ENCODE results near the gene GRIA3.

GRIA3 gene

DNA sequence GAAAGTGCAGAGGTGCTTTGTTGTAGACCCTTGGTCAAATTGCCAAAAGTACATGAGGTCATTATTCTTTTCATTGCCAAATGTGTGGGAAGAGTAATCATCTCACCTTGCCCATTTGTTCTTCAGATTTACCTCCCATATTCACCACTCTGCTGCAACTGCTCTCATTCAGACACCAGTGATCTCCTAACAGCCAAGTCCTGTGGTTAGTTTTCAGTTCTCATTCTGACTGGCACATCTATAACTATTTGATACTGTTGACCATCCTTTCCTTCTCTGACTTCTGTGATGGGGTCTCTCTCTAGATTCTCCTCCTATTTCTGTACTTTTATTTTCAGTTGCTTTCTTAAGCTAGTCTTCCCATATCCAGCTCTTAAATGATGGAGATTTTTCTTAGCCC is 39.8 kb downstream of the GRIA3 start:
- in situ Hi-C loops (cut with HindIII; ENCODE audit: low pct_ligation_motif_present, low sequenced_read_pairs), result no loop called here
- Histone ChIP-seq H3K36me3 (replicated peaks) (no peaks in the 10 kb centered on the region), H3K27ac (no peak overlapping the region), H3K4me3 (ENCODE audit: low read depth, low read length) (no peak overlapping the region), H3K27me3 (replicated peaks) (no peaks in the 10 kb centered on the region)
- DNase-seq, result no peak
- TF ChIP-seq, protein P1, sequence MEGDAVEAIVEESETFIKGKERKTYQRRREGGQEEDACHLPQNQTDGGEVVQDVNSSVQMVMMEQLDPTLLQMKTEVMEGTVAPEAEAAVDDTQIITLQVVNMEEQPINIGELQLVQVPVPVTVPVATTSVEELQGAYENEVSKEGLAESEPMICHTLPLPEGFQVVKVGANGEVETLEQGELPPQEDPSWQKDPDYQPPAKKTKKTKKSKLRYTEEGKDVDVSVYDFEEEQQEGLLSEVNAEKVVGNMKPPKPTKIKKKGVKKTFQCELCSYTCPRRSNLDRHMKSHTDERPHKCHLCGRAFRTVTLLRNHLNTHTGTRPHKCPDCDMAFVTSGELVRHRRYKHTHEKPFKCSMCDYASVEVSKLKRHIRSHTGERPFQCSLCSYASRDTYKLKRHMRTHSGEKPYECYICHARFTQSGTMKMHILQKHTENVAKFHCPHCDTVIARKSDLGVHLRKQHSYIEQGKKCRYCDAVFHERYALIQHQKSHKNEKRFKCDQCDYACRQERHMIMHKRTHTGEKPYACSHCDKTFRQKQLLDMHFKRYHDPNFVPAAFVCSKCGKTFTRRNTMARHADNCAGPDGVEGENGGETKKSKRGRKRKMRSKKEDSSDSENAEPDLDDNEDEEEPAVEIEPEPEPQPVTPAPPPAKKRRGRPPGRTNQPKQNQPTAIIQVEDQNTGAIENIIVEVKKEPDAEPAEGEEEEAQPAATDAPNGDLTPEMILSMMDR (IDR thresholded peaks at IDR 0.05; ENCODE audit: low read depth, low read length, missing control alignments), result no peak

DNA sequence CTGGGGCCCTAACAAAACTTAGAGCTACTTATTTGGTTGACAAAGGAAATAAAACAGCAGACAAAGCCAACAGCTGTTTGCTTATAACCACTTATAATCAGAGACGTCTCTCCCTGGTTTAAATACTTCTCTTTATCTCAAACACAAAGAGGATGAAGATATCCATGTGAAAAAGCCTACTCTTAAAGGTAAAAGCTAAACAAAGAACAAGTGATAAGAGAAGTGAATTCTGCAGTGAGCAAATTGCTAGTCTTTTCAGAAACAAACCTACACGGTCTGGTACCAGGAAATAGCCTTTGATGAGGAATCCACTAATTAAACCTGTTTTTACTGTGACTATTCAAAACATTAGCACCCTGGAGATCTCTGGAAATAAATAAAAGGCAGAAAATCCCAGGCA is 46.7 kb downstream of the GRIA3 start:
- TF ChIP-seq, protein P1 (IDR thresholded peaks at IDR 0.05; ENCODE audit: low read depth, low read length, missing control alignments), result no peak
- Histone ChIP-seq H3K27me3 (replicated peaks) (no peaks in the 10 kb centered on the region), H3K27ac (no peak overlapping the region), H3K4me3 (ENCODE audit: low read depth, low read length) (no peak overlapping the region), H3K36me3 (replicated peaks) (no peaks in the 10 kb centered on the region)
- no peak for DNase-seq
- in situ Hi-C loops (cut with HindIII; ENCODE audit: low pct_ligation_motif_present, low sequenced_read_pairs), result no loop called here

DNA sequence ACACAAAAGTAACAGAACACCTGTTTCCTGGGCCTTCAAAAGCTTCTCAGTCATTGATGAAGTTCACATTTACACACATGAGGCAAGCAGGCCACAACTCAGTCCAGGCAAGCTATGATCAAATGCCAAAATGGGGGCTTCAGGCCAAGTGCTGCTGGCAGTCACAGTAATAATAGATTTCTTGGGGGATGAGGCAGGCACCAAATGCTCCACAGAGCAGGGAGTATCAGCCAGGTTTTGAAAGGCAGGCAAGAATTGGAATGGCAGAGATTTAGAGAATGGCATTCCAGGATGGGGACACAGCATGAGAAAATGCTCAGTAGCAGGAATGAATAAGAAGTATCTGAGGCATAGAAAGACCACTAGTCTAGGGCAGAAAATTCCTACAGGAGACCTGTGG is 52.8 kb downstream of the GRIA3 start:
- TF ChIP-seq, protein P1 (IDR thresholded peaks at IDR 0.05; ENCODE audit: low read depth, low read length, missing control alignments), result no peak
- Histone ChIP-seq H3K27ac (no peak overlapping the region), H3K36me3 (replicated peaks) (no peaks in the 10 kb centered on the region), H3K4me3 (ENCODE audit: low read depth, low read length) (no peak overlapping the region), H3K27me3 (replicated peaks) (no peaks in the 10 kb centered on the region)
- in situ Hi-C loops (cut with HindIII; ENCODE audit: low pct_ligation_motif_present, low sequenced_read_pairs), result no loop called here
- no peak for DNase-seq

DNA sequence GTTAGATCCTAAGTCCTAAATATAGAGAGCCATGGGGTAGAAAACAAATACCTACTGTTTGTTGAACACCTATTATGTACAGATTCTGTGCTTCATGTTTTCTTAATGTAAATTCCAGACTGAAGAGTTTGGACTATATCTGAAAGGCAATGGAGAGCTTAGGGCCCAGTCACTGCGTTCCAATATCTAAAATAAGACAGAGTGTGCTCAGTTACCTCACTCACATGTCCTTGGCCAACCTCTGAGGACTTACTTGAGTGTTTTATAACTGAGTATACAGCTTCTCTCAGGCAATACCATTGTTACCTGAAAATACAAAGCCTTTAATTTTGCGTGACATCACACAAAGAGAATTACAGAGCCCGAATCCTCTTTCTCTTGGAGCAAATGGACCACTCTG is 53.2 kb downstream of the GRIA3 start:
- TF ChIP-seq, protein P1 (IDR thresholded peaks at IDR 0.05; ENCODE audit: low read depth, low read length, missing control alignments), result no peak
- DNase-seq, result no peak
- Histone ChIP-seq H3K4me3 (ENCODE audit: low read depth, low read length) (no peak overlapping the region), H3K36me3 (replicated peaks) (no peaks in the 10 kb centered on the region), H3K27me3 (replicated peaks) (no peaks in the 10 kb centered on the region), H3K27ac (no peak overlapping the region)
- in situ Hi-C loops (cut with HindIII; ENCODE audit: low pct_ligation_motif_present, low sequenced_read_pairs), result no loop called here

DNA sequence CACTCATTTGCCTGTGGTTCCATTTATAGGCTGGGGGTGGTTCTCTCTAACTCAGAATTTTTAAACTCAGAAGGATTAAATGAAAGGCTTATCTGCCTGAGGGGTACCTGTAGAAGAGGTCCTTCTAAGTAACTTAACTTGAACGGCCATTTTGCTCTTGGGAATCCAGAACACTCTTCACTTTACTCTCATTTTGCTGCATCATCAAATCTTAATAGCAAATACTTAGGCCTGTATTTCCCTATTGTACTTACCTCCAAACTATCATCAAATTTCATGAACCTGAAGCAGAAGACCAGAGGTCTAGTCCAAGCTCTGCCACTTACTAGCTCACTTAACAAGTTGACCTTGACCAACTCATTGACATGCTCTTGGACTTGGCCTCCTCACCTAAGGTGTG is 70.4 kb downstream of the GRIA3 start:
- no peaks in the 10 kb centered on the region for H3K27me3 ChIP-seq (replicated peaks)
- H3K36me3 ChIP-seq (replicated peaks), result no peaks in the 10 kb centered on the region
- H3K4me3 ChIP-seq (ENCODE audit: low read depth, low read length), result no peak overlapping the region
- in situ Hi-C loops (cut with HindIII; ENCODE audit: low pct_ligation_motif_present, low sequenced_read_pairs), result no loop called here
- TF ChIP-seq, protein P1 (IDR thresholded peaks at IDR 0.05; ENCODE audit: low read depth, low read length, missing control alignments), result no peak
- no peak overlapping the region for H3K27ac ChIP-seq
- no peak for DNase-seq

DNA sequence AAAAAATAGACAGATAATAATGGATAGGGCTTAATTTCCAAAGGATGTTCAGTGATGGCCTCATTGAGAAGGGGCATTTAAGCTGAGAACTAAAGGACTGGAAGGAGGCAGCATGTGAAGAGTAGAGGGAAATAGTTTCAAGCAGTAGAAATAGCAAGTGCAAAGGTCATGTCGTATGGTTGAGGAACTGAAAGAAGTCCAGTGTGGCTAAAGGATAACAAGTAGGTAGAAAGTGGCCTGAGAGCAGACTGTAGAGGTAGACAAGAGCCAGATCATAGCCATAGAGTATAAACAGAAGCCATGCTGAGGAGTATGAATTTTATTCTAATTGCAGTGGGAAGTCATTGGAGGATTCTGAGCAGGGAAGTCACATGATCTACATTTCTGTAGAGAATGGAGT is 72.3 kb downstream of the GRIA3 start:
- DNase-seq, result no peak
- TF ChIP-seq, protein P1 (IDR thresholded peaks at IDR 0.05; ENCODE audit: low read depth, low read length, missing control alignments), result no peak
- in situ Hi-C loops (cut with HindIII; ENCODE audit: low pct_ligation_motif_present, low sequenced_read_pairs), result no loop called here
- H3K27ac ChIP-seq, result no peak overlapping the region
- H3K27me3 ChIP-seq (replicated peaks), result no peaks in the 10 kb centered on the region
- H3K36me3 ChIP-seq (replicated peaks), result no peaks in the 10 kb centered on the region
- H3K4me3 ChIP-seq (ENCODE audit: low read depth, low read length), result no peak overlapping the region

Measured in brain microvascular endothelial cell (primary cell).